ENCODE data around the gene BMF. TPM values are rescaled to one million over a fixed set of nuclear protein-coding genes. Genes with fewer than 3 reads are reported as not detected.

BMF gene
- total RNA-seq, 1 donor from 2014 or later, result 112 TPM

DNA sequence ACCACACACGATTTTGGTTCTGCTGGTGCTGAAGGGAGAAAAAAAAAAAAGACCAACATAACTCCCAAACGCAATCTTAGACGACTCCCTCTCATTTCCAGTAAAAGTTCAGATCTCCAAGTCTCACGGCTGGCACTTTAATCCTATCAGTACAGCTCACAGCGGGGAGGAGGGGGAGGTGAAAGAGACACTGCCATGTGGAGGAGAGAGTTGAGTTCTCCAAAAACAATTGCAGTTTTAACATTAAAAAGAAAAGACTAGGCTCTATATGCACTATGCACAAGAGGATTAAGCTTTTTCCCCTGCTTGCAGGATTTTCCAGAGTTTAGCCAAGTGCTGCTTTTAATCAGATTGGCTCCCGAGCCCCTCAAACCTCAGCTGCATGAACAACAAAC is 16.8 kb downstream of the BMF start:
- Mint-ChIP-seq H3K36me3 (peaks cover 43% of the 10 kb centered on the region), H3K4me1 (ENCODE audit: unreplicated experiment) (peaks cover 86% of the 10 kb centered on the region), H3K9me3 (no peaks in the 10 kb centered on the region), H3K27ac (peak overlapping the region; percentile 84), H3K4me3 (peak overlapping the region; percentile 58), H3K27me3 (peaks cover 5% of the 10 kb centered on the region)
- no peak for DNase-seq (ENCODE audit: extremely low spot score, unreplicated experiment)
- TF ChIP-seq, protein P1, sequence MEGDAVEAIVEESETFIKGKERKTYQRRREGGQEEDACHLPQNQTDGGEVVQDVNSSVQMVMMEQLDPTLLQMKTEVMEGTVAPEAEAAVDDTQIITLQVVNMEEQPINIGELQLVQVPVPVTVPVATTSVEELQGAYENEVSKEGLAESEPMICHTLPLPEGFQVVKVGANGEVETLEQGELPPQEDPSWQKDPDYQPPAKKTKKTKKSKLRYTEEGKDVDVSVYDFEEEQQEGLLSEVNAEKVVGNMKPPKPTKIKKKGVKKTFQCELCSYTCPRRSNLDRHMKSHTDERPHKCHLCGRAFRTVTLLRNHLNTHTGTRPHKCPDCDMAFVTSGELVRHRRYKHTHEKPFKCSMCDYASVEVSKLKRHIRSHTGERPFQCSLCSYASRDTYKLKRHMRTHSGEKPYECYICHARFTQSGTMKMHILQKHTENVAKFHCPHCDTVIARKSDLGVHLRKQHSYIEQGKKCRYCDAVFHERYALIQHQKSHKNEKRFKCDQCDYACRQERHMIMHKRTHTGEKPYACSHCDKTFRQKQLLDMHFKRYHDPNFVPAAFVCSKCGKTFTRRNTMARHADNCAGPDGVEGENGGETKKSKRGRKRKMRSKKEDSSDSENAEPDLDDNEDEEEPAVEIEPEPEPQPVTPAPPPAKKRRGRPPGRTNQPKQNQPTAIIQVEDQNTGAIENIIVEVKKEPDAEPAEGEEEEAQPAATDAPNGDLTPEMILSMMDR (conservative IDR thresholded peaks at IDR 0.05), result no peak

DNA sequence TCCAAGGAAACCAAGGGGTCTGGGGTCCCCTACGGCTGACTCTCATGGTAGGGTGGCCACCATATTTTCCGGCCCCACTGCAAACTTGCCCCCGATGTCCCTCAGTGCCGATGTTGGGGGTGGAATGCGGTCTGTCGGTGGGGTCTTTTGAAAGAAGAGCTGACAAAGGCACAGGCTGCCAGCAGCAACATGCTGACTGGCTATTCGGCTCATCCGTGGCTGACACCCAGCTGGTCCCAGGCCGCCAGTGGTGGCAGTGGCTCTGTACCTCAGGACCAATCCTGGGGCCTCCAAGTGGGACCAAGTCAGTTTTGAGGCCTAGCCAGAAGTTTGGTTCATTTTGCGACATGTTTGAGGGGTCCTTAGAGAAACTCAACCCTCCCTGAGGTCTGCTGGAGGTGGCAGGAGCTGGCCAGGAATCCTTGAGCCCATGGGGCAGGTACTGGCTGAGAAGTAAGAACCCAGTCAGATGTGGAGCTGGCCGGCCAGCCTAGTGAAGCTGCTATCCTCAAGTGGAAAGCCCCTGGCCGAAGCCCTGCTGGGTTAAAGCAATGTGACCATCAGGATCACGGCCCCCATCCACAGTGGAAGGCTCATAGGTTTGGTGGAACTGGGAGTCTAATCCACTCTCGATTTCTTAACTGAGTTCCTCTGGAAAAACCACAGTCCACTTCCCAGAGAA is 17.8 kb downstream of the BMF start:
- peaks cover 35% of the 10 kb centered on the region for H3K36me3 Mint-ChIP-seq
- no peak for DNase-seq (ENCODE audit: extremely low spot score, unreplicated experiment)
- peaks cover 85% of the 10 kb centered on the region for H3K4me1 Mint-ChIP-seq (ENCODE audit: unreplicated experiment)
- H3K27me3 Mint-ChIP-seq, result peaks cover 5% of the 10 kb centered on the region
- H3K9me3 Mint-ChIP-seq, result no peaks in the 10 kb centered on the region
- H3K4me3 Mint-ChIP-seq, result no peak overlapping the region
- peak overlapping the region; percentile 84 for H3K27ac Mint-ChIP-seq
- TF ChIP-seq, protein P1 (conservative IDR thresholded peaks at IDR 0.05), result no peak

- no peaks in the 10 kb centered on the region for H3K9me3 Mint-ChIP-seq
- peaks cover 89% of the 10 kb centered on the region for H3K4me1 Mint-ChIP-seq (ENCODE audit: unreplicated experiment)
- TF ChIP-seq, protein P1 (conservative IDR thresholded peaks at IDR 0.05), result no peak
- peaks cover 5% of the 10 kb centered on the region for H3K27me3 Mint-ChIP-seq
- no peak for DNase-seq (ENCODE audit: extremely low spot score, unreplicated experiment)
- peak overlapping the region; percentile 49 for H3K4me3 Mint-ChIP-seq
- peak overlapping the region; percentile 71 for H3K27ac Mint-ChIP-seq
- H3K36me3 Mint-ChIP-seq, result peaks cover 31% of the 10 kb centered on the region
These were observed 19.5 kb downstream of the BMF start for GRCh38 chr15:40088929-40089755.

DNA sequence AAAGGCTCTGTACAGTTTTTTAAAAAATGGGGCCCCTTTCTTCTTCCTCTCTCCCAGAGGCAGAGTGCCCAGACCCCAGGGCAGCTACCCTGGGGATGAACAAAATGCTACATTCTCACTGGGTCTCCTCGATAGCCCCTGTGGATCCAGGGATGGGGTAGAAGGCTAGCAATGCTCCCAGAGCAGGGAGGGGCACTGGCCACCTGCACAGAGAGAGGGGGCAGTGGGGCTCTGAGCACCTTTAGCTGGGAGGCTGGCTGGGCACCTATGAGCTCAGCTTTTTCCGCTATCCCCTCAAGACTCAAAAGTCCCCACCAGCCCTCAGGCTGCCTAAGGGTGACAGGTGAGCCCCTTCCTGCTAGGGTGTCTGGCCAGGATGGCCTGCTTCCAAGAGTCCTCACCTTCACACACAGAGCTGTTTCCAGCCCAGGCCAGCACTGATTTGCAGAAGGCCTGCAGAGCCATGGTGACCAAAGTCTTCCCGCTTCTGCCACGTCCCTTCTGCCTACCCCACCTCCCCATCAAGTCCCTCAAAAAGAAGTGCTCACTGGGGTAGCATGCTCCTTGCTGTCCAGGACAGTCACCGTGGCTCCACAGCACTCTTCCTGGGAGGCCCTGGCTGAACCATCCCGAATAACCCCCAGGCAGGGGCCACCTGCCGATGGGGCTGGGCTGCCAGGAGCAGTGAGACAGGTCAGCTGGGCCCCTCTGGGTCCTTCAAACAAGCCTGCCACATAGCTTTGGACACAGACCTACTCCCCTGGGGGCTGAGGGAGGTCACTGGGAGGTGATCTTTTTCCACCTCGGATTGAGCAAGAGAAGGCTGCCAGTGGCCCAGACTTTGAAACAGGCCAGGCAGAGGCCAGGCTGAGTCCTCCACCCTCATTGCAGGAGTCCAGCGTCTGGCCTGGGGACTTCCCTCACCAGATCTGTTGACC is 20.4 kb downstream of the BMF start:
- peaks cover 87% of the 10 kb centered on the region for H3K4me1 Mint-ChIP-seq (ENCODE audit: unreplicated experiment)
- H3K36me3 Mint-ChIP-seq, result peaks cover 26% of the 10 kb centered on the region
- H3K27me3 Mint-ChIP-seq, result peaks cover 5% of the 10 kb centered on the region
- no peaks in the 10 kb centered on the region for H3K9me3 Mint-ChIP-seq
- TF ChIP-seq, protein P1 (conservative IDR thresholded peaks at IDR 0.05), result no peak
- no peak for DNase-seq (ENCODE audit: extremely low spot score, unreplicated experiment)
- peak overlapping the region; percentile 78 for H3K27ac Mint-ChIP-seq
- H3K4me3 Mint-ChIP-seq, result peak overlapping the region; percentile 44

DNA sequence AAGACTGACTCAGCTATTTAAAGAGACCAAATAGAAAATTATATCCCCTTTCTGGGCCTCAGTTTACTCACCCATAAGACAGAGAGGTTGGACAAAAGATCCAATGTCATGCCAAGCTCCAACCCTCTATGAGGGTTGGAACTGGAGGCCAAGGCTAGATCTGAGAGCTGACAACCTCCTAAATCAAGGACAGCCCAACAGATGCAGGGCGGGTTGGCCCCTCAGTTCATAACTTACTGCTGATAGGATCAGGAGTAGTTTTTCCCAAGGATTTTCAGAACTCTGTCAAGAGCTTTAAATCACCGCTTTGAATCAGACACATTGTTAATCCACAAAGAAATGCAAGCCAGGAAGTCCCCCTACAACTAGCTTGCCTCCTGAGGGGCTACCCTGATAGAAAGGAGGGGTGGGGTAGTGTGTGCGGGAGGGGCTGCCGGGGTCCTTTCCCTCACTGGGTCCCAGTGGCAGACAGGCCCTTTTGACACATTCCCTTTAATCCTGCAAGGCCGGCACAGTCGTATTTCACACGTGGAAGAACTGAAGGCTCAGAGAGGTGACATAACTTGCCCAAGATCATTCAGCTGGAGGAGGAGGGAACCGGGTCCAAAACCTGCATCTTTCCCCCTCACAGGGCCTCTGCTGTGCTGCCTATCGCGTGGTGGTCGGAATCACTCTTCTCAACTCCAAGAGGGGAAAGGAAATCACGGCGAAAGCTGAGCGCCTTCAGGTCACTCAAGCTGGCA is 21.4 kb downstream of the BMF start:
- peak overlapping the region; percentile 78 for H3K27ac Mint-ChIP-seq
- H3K9me3 Mint-ChIP-seq, result no peaks in the 10 kb centered on the region
- no peak for DNase-seq (ENCODE audit: extremely low spot score, unreplicated experiment)

More for the DNA sequence above, 21.4 kb downstream of the BMF start:
- H3K36me3 Mint-ChIP-seq, result peaks cover 19% of the 10 kb centered on the region
- peak overlapping the region; percentile 66 for H3K4me3 Mint-ChIP-seq
- peaks cover 83% of the 10 kb centered on the region for H3K4me1 Mint-ChIP-seq (ENCODE audit: unreplicated experiment)
- TF ChIP-seq, protein P1 (conservative IDR thresholded peaks at IDR 0.05), result no peak
- peaks cover 1% of the 10 kb centered on the region for H3K27me3 Mint-ChIP-seq
